Ishikawa (cell line): Measurements from ENCODE around the gene SLC38A9.

Experiments used
- CREB1 ChIP-seq: IDR thresholded peaks from 2 replicates; pipeline ENCODE4 v1.6.1; 2012; ENCODE audit warnings: low read depth
- RAD21 ChIP-seq: IDR thresholded peaks from 2 replicates; pipeline ENCODE4 v1.6.1; 2012; ENCODE audit warnings: low read depth
- TAF1 ChIP-seq: IDR thresholded peaks from 2 replicates; pipeline ENCODE4 v1.6.1; 2012; ENCODE audit warnings: low read depth, mild to moderate bottlenecking
- TF ChIP-seq, protein P1 (sequence below): IDR thresholded peaks from 2 replicates; pipeline ENCODE4 v1.6.1; 2012; ENCODE audit warnings: low read depth, mild to moderate bottlenecking

DNA sequence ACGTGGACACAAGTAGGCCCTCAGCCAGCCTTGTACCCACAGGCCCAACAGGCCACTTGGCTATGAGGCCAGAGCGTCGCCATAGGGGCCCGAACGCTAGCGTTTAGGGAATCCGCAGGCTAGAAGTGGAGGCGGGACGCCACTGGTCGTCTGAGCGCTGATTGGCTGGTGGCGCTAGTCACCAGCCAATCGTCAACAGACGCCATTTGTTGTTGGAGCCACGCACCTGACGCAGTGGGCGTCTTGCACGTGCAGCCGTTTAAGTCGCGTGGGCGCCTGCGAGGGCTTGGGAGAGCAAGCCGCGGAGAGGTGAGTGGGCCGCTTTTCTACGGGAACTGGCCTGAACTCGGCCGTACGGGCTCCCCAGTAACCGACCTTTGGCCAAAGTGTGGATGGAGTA lies 25.7 kb upstream of the SLC38A9 start, which contains the start of gene DDX4:
- TF ChIP-seq CREB1, result no peak
- TF ChIP-seq TAF1, result no peak
- TF ChIP-seq RAD21, result no peak
- TF ChIP-seq, protein P1, sequence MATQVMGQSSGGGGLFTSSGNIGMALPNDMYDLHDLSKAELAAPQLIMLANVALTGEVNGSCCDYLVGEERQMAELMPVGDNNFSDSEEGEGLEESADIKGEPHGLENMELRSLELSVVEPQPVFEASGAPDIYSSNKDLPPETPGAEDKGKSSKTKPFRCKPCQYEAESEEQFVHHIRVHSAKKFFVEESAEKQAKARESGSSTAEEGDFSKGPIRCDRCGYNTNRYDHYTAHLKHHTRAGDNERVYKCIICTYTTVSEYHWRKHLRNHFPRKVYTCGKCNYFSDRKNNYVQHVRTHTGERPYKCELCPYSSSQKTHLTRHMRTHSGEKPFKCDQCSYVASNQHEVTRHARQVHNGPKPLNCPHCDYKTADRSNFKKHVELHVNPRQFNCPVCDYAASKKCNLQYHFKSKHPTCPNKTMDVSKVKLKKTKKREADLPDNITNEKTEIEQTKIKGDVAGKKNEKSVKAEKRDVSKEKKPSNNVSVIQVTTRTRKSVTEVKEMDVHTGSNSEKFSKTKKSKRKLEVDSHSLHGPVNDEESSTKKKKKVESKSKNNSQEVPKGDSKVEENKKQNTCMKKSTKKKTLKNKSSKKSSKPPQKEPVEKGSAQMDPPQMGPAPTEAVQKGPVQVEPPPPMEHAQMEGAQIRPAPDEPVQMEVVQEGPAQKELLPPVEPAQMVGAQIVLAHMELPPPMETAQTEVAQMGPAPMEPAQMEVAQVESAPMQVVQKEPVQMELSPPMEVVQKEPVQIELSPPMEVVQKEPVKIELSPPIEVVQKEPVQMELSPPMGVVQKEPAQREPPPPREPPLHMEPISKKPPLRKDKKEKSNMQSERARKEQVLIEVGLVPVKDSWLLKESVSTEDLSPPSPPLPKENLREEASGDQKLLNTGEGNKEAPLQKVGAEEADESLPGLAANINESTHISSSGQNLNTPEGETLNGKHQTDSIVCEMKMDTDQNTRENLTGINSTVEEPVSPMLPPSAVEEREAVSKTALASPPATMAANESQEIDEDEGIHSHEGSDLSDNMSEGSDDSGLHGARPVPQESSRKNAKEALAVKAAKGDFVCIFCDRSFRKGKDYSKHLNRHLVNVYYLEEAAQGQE, result no peak
